NCI-H526 (cell line): ENCODE data around the gene CDC42EP4.
"Not testable (repeated sequence)": the region's sequence is repeated elsewhere in the genome, so short reads cannot be mapped to it uniquely, and the experiment has no call there.

Source experiments
- DNase-seq, 2 experiments: peaks; one replicate each; lab custom pipeline; 2025; lab: John Stamatoyannopoulos, UW

The CDC42EP4 gene

DNA sequence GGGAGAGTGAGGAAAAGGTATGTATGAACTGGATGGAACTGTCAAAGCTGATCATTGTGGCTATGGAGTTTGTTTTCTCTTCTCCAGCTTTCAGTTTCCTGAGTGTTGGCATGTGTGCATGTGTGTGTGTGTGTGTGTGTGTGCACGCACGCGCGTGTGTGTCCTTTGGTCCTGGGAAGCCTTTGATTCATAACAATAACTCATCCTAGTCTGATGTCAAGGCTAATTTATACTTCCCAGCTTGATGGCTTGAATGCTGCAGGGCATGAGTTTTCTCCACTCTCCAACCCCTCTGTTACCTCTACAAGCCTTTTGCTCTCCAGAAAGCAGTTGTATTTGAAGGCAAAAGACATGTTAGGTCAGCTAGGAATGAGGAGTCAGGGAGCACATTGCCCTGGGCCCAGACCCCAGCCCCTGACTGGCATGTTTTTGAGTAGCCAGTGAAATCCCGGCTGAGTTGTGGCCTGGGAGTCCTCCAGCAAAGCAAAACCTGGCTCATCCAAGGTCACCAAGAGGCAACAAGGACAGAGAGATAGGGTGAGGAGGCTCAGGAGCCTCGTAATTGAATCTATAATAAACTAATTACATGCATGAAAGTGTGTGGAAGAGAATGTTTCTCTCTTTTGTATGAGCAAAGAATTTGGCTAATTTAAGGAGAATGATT lies 8.9 kb upstream of the CDC42EP4 start:
- no peak for DNase-seq

DNA sequence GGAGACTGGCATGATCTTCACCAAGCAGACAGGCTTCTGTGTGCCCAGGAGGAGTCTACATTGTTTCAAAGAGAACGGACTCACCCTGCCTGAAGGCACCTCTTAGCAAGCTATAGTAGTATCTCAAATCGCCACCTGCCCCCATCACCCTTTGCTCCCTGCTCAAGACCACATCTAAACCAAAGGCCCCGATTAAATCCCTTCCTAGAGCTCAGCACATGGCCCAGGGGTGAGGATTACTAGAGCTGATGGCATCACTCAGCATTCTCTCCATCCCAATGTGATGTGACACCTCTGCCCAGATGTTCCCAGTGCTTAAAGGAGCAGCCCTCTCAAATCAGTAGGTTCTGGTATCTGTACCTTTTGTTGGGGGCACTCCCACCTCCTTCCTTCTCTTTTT lies 8.0 kb upstream of the CDC42EP4 start:
- no peak for DNase-seq

DNA sequence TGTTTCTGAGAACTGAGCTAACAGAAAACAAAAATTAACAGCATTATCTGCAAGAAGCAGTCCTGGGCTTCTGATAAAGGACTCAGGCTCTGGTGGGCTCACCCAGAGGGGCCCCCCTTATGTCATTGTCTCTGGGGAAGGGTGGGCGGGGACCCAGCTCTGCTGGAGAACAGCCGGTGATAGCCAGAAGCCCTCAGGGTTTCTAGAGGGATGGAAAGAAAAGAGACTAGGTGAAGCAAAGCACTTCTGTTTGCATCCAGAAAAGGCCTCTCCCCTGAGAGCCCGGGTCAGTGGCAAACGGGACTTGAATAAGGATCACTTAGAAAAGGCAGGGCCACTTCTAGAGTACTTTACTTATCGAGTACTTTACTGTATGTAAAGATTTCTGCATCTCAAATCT lies 7.0 kb upstream of the CDC42EP4 start:
- no peak for DNase-seq

DNA sequence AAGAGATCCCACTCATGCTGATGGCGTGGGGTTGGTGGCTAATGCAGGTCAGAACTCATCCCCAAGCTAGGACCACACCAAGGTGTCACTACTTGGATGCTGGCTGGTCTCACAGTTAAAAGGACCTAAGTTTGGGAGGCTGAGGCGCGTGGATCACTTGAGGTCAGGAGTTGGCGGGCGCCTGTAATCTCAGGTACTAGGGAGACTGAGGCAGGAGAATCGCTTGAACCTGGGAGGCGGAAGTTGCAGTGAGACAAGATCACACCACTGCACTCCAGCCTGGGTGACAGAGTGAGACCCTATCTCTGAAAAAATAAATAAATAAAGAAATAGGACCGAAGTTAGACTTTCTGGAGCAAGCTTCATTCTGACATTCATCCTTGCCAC lies 6.6 kb upstream of the CDC42EP4 start:
- DNase-seq, result no peak

- DNase-seq, result no peak
These were observed 6.0 kb upstream of the CDC42EP4 start for GRCh38 chr17:73317513-73318426.

- DNase-seq, result peak; percentile 80 to 92
These were observed 5.2 kb upstream of the CDC42EP4 start for GRCh38 chr17:73316919-73317505.

DNA sequence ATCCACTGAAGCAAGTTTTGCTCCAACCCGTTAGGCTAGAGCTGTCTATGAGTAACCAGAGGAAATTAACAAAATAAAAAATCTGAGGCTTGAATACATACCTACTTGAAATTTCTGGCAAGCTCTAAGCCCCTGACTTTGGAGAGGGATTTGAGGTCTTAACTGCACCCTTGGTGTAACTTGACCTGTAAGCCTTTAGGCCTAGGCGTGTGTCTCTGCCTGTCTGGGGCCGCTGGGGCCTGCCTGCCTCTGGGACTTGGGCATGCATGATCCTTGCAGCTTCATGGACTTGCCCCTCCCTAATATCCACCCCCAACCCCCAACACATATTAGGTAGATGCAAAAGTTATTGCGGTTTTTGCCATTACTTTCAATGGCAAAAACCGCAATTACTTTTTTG lies 3.7 kb upstream of the CDC42EP4 start:
- DNase-seq, result no peak

DNA sequence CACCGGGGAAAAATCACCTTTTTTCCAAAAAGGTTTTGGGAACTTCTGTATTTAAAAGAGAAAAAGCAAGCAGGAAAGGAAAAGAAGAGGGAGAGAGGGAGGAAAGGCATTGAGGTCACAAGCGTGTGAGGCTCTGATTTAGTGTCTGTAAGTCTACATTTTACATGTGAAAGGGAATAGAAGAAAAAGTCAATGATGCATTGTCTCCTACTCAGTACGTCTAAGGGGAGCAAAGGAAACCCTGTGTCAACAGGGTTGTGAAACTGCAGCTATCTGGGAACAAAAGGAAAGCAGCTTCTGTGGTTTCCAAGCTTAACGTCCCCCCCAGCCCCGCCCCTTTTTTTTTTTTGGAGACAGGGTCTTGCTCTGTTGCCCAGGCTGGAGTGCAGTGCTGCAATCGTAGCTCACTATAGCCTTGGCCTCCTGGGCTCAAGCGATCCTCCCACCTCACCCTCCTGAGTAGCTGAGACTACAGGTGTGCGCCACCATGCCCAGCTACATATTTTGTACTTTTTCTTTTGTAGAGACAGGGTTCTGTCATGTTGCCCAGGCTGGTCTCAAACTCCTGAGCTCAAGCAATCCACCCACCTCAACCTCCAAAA lies 1.8 kb upstream of the CDC42EP4 start:
- DNase-seq, result no peak

- not testable (repeated sequence) for DNase-seq
These were observed 1.1 kb upstream of the CDC42EP4 start for GRCh38 chr17:73312887-73313286.

DNA sequence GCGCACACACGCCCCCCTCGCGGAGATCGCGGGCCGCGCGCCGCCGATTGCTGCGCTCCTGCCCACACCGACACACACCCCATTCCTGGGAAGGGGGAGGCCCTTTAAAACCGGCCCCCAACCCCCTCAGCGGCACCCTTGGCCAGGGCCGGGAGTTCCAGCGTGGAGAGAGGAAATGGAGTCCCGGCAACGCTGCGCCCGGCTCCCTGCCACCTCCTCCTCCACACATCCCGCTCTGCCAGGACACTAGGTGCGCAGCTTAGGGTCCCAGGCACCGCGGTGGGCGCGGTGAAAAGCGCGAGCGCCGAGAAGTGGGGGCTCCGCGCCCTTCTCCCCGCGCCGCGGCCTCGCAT lies 397 bp downstream of the CDC42EP4 start:
- DNase-seq, result peak in 1 of 2 experiments; percentile 70

DNA sequence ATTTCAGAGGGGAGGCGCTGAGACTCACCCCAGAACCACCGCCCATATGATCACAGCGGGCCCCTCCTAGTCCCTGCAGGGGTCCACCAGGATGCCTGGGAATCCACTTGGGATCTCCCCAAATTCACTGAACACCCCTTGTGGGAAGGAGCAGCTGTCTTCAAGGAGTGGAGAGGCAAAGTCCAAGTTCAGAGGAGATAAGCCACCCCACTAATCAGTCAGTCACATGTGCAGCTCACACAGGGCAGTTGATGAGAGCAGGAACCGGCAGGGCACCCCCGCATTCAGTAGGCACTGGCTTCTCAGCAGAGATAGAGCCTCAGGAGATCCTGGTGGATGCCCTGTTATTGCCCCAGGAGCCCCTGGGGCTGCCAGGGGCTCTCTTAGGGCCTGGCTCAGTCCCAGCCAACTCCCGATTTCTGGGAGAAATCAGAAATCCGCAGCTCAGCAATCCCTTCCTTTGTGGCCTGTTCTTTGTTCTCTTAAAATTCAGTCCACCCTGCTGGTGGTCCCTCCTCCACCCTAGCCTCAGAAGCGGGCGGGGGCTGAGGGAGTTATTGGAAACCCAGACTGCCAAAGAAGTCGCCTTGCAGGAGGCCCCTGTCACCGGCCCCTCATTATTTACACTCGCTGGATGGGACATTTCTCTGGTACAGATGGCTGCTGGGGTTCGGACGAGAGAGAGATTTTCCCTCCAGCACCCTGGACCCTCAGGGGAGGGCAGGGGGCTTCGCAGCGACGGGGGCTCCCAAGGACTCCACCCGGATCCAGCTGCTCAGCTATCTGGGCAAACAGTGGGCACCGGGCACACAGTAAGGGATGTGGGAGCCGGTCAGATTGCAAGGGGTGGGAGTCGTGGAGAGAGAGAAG lies 1.8 kb downstream of the CDC42EP4 start:
- peak in 1 of 2 experiments; percentile 45 for DNase-seq

DNA sequence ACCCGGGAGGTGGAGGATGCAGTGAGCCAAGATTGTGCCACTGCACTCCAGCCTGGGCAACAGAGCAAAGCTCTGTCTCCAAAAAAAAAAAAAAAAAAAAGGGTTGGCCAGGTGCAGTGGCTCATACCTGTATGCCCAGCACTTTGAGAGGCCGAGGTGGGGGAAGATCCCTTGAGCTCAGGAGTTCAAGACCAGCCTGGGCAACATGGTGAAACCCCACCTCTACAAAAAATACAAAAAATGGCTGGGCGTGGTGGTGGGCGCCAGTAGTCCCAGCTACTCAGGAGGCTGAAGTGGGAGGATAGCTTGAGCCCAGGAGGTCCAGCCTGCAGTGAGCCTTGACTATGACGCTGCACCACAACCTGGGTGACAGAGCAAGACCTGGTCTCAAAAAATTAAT lies 2.8 kb downstream of the CDC42EP4 start:
- not testable (repeated sequence) for DNase-seq

- no peak for DNase-seq
These were observed 3.6 kb downstream of the CDC42EP4 start for GRCh38 chr17:73308017-73308823.

DNA sequence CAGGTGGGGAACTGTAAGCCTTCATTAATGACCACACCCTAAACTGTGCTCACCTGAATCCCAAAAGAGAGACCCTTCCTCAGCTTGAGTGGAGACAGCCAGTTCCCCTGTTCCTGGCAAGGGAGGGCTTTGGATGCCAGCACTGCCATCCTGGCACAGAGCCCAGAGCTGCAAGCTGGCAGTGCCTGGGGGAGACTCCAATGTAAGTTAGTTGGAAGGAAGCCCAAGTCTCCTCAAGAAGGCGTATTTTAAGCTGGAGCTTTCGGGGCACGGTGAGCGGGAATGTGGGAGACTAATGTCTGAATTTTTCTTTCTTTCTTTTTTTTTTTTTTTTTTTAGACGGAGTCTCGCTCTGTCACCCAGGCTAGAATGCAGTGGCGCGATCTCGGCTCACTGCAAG lies 4.7 kb downstream of the CDC42EP4 start:
- DNase-seq, result no peak

DNA sequence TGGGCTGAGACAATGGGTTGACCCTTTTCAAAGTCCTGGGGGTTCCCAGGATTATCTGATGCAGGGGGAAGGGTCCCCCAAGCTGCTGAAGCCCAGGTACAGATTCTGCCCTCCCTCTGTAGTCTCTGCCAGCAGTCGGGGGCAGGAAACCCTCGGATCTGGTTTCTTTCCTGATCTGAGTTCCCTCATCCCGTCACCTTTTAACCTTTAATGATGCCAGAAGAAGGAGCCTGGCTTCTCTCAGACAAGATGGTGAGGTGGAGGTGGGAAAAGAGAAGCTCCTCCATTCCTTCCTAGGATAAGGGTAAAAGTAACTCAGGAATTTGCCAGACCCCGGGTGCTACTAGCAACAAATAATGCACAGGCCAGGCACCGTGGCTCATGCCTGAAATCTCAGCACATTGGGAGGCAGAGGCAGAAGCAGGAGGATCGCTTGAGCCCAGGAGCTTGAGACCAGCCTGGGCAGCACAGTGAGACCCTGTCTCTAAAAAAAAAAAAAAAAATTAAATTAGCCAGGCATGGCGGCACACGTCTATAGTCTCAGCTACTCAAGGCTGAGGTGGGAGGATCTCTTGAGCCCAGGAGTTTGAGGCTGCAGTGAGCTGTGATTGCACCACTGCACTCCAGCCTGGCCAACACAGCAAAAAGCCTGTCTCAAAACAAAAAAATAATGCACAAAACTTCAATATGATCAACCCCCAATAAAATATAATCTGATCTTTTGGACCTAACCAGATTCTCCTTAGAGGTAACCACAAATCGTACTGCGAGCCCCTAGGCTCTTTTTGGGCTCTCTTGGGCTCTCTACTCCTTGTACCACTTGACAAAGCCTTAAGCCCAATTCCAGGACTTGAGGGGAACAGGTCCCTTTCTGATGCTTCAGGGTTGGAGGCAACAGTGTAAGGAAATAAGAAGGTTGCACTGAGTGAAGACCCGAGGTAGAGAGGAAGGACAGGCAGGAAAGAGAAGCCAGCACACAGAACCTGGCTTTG lies 5.7 kb downstream of the CDC42EP4 start:
- DNase-seq, result no peak

- peak; percentile 27 to 65 for DNase-seq
These were observed 6.6 kb downstream of the CDC42EP4 start for GRCh38 chr17:73304971-73305812.

DNA sequence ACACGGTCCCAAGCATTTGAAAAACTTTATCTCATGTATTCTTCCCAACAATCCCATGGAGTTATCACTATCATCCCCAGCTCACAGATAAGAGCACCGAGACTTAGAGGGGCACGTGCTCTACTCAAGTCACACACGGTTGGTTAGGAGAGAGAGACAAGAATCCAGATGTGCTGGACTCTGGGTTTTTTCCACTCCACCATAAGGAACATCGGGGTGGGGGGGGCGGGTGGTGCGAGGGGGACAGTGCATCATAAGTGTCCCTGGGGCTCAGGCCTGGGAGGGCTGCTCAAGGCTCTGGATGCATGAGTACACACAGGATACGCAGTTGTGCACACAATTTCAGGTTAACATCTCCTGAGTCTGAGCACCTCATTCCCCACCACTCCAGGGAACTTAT lies 7.4 kb downstream of the CDC42EP4 start:
- DNase-seq, result no peak

DNA sequence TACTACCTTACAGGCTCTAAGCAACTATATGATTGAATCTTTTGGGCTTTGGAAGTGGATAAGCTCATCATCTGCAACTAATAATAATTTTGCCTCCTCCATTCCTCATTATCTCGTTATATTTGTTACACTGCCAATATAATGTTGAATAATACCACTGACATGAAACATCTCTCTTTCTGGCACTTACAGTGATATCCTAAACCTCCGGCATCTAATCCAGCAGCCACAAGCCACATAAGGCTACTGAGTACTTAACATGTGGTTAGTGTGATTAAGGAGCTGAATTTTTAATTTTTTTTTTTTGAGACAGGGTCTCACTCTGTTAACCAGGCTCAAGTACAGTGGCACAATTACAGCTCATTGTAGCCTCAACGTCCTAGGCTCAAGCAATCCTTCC lies 9.6 kb downstream of the CDC42EP4 start:
- no peak for DNase-seq

DNA sequence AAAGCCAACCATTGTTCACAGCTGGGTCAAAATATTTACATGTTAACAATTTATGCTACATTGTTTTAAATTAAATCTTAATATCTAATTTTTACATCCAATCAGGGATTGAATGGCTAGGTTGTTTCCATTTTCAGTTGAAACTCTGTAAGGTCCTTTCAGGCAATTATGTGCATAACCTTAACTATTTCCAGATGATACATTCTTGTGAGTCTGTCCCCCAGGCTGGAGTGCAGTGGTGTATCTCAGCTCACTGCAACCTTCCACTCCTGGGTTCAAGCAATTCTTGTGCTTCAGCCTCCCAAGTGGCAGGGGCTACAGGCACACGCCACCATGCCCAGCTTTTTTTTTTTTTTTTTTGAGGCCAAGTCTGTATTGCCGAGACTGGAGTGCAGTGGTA lies 10.4 kb downstream of the CDC42EP4 start:
- no peak for DNase-seq
